OCI-LY1 (cell line): ENCODE measurements around the gene COL26A1.

Experiments
- EZH2 ChIP-seq: fragments of 200-600 bp; sonication (generic), shearing (Covaris generic); IDR thresholded peaks from 2 replicates; pipeline ENCODE4 v1.8.0; 2017; ENCODE audit warnings: borderline replicate concordance, mixed run types, mild to moderate bottlenecking, antibody characterized with exemption, low read length, moderate library complexity, mixed read lengths
- TF ChIP-seq, protein P1 (sequence below): fragments of 200-600 bp; sonication (generic), shearing (Covaris generic); IDR thresholded peaks from 2 replicates; pipeline ENCODE4 v1.5.1; 2017; ENCODE audit warnings: mild to moderate bottlenecking, antibody characterized with exemption, low read length, moderate library complexity, mixed read lengths

- TF ChIP-seq, protein P1, sequence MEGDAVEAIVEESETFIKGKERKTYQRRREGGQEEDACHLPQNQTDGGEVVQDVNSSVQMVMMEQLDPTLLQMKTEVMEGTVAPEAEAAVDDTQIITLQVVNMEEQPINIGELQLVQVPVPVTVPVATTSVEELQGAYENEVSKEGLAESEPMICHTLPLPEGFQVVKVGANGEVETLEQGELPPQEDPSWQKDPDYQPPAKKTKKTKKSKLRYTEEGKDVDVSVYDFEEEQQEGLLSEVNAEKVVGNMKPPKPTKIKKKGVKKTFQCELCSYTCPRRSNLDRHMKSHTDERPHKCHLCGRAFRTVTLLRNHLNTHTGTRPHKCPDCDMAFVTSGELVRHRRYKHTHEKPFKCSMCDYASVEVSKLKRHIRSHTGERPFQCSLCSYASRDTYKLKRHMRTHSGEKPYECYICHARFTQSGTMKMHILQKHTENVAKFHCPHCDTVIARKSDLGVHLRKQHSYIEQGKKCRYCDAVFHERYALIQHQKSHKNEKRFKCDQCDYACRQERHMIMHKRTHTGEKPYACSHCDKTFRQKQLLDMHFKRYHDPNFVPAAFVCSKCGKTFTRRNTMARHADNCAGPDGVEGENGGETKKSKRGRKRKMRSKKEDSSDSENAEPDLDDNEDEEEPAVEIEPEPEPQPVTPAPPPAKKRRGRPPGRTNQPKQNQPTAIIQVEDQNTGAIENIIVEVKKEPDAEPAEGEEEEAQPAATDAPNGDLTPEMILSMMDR, result no peak
- no peak for TF ChIP-seq EZH2
These were observed 124.4 kb downstream of the COL26A1 start for GRCh38 chr7:101487105-101487458.
